ENCODE data around the gene MAD1L1. TPM values are rescaled to one million over a fixed set of nuclear protein-coding genes. Genes with fewer than 3 reads are reported as not detected.
"Not testable (repeated sequence)": the region's sequence is repeated elsewhere in the genome, so short reads cannot be mapped to it uniquely, and the experiment has no call there.

MAD1L1 gene
- total and polyA plus RNA-seq, 2 of the 13 experiments (the other 11 are each of a cell fraction or from before 2014, with no cell fraction given), result 17.4 to 64.7 TPM

DNA sequence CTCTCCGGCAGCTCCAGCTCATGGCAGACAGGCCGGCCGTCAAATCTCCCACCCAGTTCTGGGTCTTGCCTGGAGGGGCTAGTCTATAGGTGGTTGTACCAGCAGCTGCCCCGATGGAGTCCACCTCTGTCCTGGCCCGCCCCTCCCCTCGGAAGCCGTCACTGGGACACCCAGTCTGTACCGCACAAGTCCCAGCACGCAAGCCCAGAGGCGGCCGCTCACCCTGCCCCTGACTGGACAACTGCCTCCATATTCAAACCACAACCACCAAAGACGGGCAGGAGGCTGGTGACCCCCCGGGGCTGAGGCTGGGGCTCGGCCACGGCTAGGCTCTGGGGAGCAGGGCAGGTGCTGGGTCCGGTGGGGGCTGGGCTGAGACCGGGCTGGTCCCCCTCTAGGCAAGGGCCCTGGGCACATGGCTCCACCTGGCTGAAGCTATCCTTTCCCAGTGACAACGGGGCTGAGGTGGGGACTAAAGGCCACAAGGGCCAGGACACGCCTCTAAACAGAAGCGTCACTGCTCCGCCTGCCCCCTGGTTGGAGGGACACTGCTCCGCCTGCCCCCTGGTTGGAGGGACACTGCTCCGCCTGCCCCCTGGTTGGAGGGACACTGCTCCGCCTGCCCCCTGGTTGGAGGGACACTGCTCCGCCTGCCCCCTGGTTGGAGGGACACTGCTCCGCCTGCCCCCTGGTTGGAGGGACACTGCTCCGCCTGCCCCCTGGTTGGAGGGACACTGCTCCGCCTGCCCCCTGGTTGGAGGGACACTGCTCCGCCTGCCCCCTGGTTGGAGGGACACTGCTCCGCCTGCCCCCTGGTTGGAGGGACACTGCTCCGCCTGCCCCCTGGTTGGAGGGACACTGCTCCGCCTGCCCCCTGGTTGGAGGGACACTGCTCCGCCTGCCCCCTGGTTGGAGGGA is 371.6 kb downstream of the MAD1L1 start:
- H3K27me3 ChIP-seq (ENCODE audit: control insufficient read depth in 1 of 2, insufficient read depth in 2 of 2, low read length in 2 of 2); H3K79me2 ChIP-seq (ENCODE audit: insufficient read depth, low read length); POLR2A ChIA-PET; H3K4me2 ChIP-seq (ENCODE audit: low read depth, low read length); CTCF ChIA-PET (ENCODE audit: low intra/inter-chr PET ratio, low total read pairs); in situ Hi-C loops (cut with HindIII; ENCODE audit: extremely low pct_ligation_motif_present, low pct_unique_long_range_greater_than_20kb); H3K36me3 ChIP-seq (replicated peaks in 1 of 2; ENCODE audit: control insufficient read depth in 1 of 2, insufficient read depth in 2 of 2, low read length in 2 of 2); H2AFZ ChIP-seq (ENCODE audit: low read length); H3K27ac ChIP-seq (ENCODE audit: extremely low read length, insufficient read depth, low read length); FAIRE-seq; H3K9me3 ChIP-seq (ENCODE audit: low read length); BruUV-seq (replicated peaks); DNase-seq (ENCODE audit: low spot score); H4K20me1 ChIP-seq (ENCODE audit: insufficient read depth, low read length); intact Hi-C loops (cut with micrococcal nuclease; ENCODE audit: unreplicated experiment); H3K4me3 ChIP-seq (replicated peaks in 1 of 3; ENCODE audit: insufficient read depth in 1 of 3, low read depth in 2 of 3, low read length in 3 of 3); H3K9ac ChIP-seq (ENCODE audit: insufficient read depth, low read depth, low read length): not testable (repeated sequence)
- peak; percentile 15; the same call in 2 of the 3 replicates for ATAC-seq
- TF ChIP-seq, protein P1, sequence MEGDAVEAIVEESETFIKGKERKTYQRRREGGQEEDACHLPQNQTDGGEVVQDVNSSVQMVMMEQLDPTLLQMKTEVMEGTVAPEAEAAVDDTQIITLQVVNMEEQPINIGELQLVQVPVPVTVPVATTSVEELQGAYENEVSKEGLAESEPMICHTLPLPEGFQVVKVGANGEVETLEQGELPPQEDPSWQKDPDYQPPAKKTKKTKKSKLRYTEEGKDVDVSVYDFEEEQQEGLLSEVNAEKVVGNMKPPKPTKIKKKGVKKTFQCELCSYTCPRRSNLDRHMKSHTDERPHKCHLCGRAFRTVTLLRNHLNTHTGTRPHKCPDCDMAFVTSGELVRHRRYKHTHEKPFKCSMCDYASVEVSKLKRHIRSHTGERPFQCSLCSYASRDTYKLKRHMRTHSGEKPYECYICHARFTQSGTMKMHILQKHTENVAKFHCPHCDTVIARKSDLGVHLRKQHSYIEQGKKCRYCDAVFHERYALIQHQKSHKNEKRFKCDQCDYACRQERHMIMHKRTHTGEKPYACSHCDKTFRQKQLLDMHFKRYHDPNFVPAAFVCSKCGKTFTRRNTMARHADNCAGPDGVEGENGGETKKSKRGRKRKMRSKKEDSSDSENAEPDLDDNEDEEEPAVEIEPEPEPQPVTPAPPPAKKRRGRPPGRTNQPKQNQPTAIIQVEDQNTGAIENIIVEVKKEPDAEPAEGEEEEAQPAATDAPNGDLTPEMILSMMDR (CRISPR knock-in tag; IDR thresholded peaks at IDR 0.05), result 0 out of 2 replicates have a peak, but pooled peaks have one; percentile 5
- peaks cover 10% of the 10 kb centered on the region for H3K4me1 ChIP-seq (ENCODE audit: insufficient read depth, low read length)
- WGBS (ENCODE audit: low lambda C conversion rate), result 80% methylated on average over 2 of the region's 33 CpGs

GRCh38 chr7:1859266-1860035 is 373.3 kb downstream of the MAD1L1 start:
- DNase-seq (ENCODE audit: low spot score) (no peak), FAIRE-seq (no peak), ATAC-seq (no peak)
- Histone ChIP-seq H3K9ac (ENCODE audit: insufficient read depth, low read depth, low read length) (no peak overlapping the region), H3K79me2 (ENCODE audit: insufficient read depth, low read length) (no peaks in the 10 kb centered on the region), H2AFZ (ENCODE audit: low read length) (no peak overlapping the region), H3K9me3 (ENCODE audit: low read length) (no peaks in the 10 kb centered on the region), H3K4me3 (replicated peaks in 1 of 3; ENCODE audit: insufficient read depth in 1 of 3, low read depth in 2 of 3, low read length in 3 of 3) (no peak overlapping the region), H3K36me3 (replicated peaks in 1 of 2; ENCODE audit: control insufficient read depth in 1 of 2, insufficient read depth in 2 of 2, low read length in 2 of 2) (no peaks in the 10 kb centered on the region), H3K4me1 (ENCODE audit: insufficient read depth, low read length) (peaks cover 5% of the 10 kb centered on the region), H3K27ac (ENCODE audit: extremely low read length, insufficient read depth, low read length) (no peak overlapping the region), H3K27me3 (ENCODE audit: control insufficient read depth in 1 of 2, insufficient read depth in 2 of 2, low read length in 2 of 2) (no peaks in the 10 kb centered on the region; a peak in 1 of 5 replicates), H4K20me1 (ENCODE audit: insufficient read depth, low read length) (no peaks in the 10 kb centered on the region), H3K4me2 (ENCODE audit: low read depth, low read length) (no peak overlapping the region)
- WGBS (ENCODE audit: low lambda C conversion rate), result 95% methylated on average over 6 of the region's 26 CpGs
- ChIA-PET CTCF (ENCODE audit: low intra/inter-chr PET ratio, low total read pairs) (no interaction called here), POLR2A (no interaction called here)
- BruUV-seq (replicated peaks), result no TSS peak
- in situ Hi-C loops (cut with HindIII; ENCODE audit: extremely low pct_ligation_motif_present, low pct_unique_long_range_greater_than_20kb), result no loop called here
- intact Hi-C loops (cut with micrococcal nuclease; ENCODE audit: unreplicated experiment), result no loop called here
- no peak for TF ChIP-seq ZNF432 (CRISPR knock-in tag; IDR thresholded peaks at IDR 0.05; ENCODE audit: borderline replicate concordance)
- no peak for TF ChIP-seq ELF1 (CRISPR knock-in tag; IDR thresholded peaks at IDR 0.05)
- TF ChIP-seq NFIC (IDR thresholded peaks at IDR 0.05; ENCODE audit: low read length), result no peak
- no peak for TF ChIP-seq PCBP2 (optimal IDR thresholded peaks at IDR 0.05; ENCODE audit: low read depth, low read length, poor library complexity, severe bottlenecking)
- no peak for TF ChIP-seq ZBTB42 (CRISPR knock-in tag; IDR thresholded peaks at IDR 0.05)

All from HepG2 (cell line).